SKM-1 (cell line): ENCODE measurements around the gene CADM4.
"Not testable (repeated sequence)": the region's sequence is repeated elsewhere in the genome, so short reads cannot be mapped to it uniquely, and the experiment has no call there.

Experiments
- DNase-seq: peaks from one replicate; lab custom pipeline; 2025; ENCODE audit not compliant: unreplicated experiment; lab: John Stamatoyannopoulos, UW

CADM4 gene

DNA sequence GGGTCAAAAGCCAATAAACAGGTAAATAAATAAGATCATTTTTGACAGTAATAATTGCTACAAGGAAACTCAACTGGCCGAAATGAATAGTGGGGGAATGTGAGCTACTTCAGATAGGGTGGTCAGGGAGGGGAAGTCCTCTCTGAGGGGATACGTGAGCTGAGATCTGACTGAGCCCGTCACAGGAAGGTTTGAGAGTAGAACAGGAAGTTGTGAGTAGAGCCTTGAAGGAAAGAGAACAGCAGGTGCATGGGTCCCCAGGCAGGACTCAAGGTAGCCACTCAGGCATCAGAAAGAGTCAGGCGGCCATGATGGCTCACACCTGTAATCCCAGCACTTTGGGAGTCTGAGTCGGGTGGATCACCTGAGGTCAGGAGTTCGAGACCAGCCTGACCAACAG lies 50.0 kb downstream of the CADM4 start:
- no peak for DNase-seq

- no peak for DNase-seq
Measured at GRCh38 chr19:43589277-43589676, 50.4 kb downstream of the CADM4 start.

GRCh38 chr19:43587029-43587428 lies 52.6 kb downstream of the CADM4 start:
- DNase-seq: not testable (repeated sequence)

GRCh38 chr19:43586346-43586745 lies 53.3 kb downstream of the CADM4 start:
- no peak for DNase-seq

GRCh38 chr19:43584484-43584883 lies 55.2 kb downstream of the CADM4 start:
- DNase-seq: no peak

GRCh38 chr19:43582495-43582894 lies 57.2 kb downstream of the CADM4 start:
- DNase-seq: no peak

GRCh38 chr19:43581467-43581866 lies 58.2 kb downstream of the CADM4 start:
- DNase-seq: no peak

- DNase-seq: no peak
Measured at GRCh38 chr19:43578787-43579186, 60.9 kb downstream of the CADM4 start.

GRCh38 chr19:43575955-43576878 lies 63.4 kb downstream of the CADM4 start:
- no peak for DNase-seq

GRCh38 chr19:43575156-43575950 lies 64.3 kb downstream of the CADM4 start, which contains the start of the genes PINLYP and XRCC1:
Gene PINLYP, plus strand, starts transcription at chr19:43575801. Its CDS starts 1,391 bp downstream, at chr19:43577192.
Gene XRCC1, minus strand, starts transcription at chr19:43575527. Its CDS starts 69 bp downstream, at chr19:43575458.
- DNase-seq: peak; percentile 83

DNA sequence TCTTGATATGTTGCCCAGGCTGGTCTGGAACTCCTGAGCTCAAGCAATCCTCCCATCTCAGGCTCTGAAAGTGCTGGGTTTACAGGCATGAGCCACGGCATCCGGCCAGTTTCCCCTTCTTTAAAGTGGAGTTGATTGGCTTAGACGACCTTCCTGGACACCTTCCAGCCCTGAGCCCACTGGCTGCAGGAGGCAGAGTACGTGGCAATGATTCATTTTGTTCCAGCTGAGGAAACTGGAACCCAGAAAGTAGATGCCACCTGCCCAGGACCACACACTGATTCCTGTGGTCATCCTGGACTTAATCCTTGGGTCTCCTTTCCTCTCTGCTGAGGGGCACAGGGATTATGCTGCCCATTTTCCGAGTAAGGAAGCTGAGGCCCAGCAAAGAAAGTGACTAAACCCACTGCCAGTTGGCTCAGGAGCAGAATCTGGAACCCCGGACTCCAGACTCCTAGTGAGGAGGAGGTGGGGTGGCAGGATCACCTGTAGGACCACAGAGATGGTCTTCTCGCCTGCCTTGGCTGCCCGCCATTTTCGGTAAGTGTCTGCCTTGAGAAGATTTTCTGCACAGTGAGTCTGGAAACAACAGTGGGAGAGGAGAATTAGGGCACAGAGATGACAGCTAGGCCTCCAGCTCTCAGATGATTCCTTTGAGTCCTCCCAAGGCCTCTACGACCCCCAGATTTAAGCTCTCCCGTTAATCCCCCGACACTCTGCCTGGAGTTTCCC lies 65.1 kb downstream of the CADM4 start:
- no peak for DNase-seq
